ENCODE data around the gene CFL1. TPM values are rescaled to one million over a fixed set of nuclear protein-coding genes. Genes with fewer than 3 reads are reported as not detected.

The CFL1 gene
- total and polyA plus RNA-seq, 2 donors (not counting 1 experiment from before 2014, with no cell fraction given): 680 to 1,603 TPM

GRCh38 chr11:65896034-65896999 is 38.3 kb upstream of the CFL1 start:
- Histone ChIP-seq H3K9ac (ENCODE audit: insufficient read depth, low read length) (peak overlapping the region; percentile 45), H4K20me1 (ENCODE audit: control insufficient read depth, extremely low read depth, insufficient read depth, low read length) (no peaks in the 10 kb centered on the region)

GRCh38 chr11:65895482-65895981 is 37.6 kb upstream of the CFL1 start:
- H3K4me2 ChIP-seq (ENCODE audit: extremely low read depth, insufficient read depth, low read length): peak overlapping the region; percentile 48
- peaks cover 21% of the 10 kb centered on the region for H3K4me1 ChIP-seq (ENCODE audit: control insufficient read depth, extremely low read depth, insufficient read depth, low read length)
- H3K79me2 ChIP-seq (ENCODE audit: control insufficient read depth, insufficient read depth, low read length): peaks cover 93% of the 10 kb centered on the region
- no peaks in the 10 kb centered on the region for H3K27me3 ChIP-seq (ENCODE audit: control insufficient read depth, insufficient read depth, low read length)
- H2AFZ ChIP-seq (ENCODE audit: low read length): no peak overlapping the region
- TF ChIP-seq CTCF (conservative IDR thresholded peaks at IDR 0.05 in 1 of 2, IDR thresholded peaks at IDR 0.05 in 1 of 2; ENCODE audit: low read depth in 1 of 2, low read length in 2 of 2): no peak
- TF ChIP-seq EZH2 (IDR thresholded peaks at IDR 0.05; ENCODE audit: low read length, missing control alignments): no peak
- no peak overlapping the region for H3K9ac ChIP-seq (ENCODE audit: insufficient read depth, low read length)
- H3K4me3 ChIP-seq (replicated peaks in 1 of 4; ENCODE audit: control extremely low read depth in 1 of 4, insufficient read depth in 1 of 4, low read depth in 3 of 4, low read length in 4 of 4): peak overlapping the region in 1 of 4 experiments; percentile 82
- peaks cover 26% of the 10 kb centered on the region for H3K36me3 ChIP-seq (ENCODE audit: control insufficient read depth, insufficient read depth, low read length)
- peak overlapping the region; percentile 100 for H3K27ac ChIP-seq (ENCODE audit: insufficient read depth, low read length)
- H3K9me3 ChIP-seq (ENCODE audit: control insufficient read depth, insufficient read depth, low read depth, low read length): no peaks in the 10 kb centered on the region
- H4K20me1 ChIP-seq (ENCODE audit: control insufficient read depth, extremely low read depth, insufficient read depth, low read length): no peaks in the 10 kb centered on the region
- DNase-seq (ENCODE audit: low read depth in 2 of 2): no peak

More at GRCh38 chr11:65896034-65896999, 38.3 kb upstream of the CFL1 start:
- Histone ChIP-seq H3K4me2 (ENCODE audit: extremely low read depth, insufficient read depth, low read length) (peak overlapping the region; percentile 84), H2AFZ (ENCODE audit: low read length) (no peak overlapping the region), H3K36me3 (ENCODE audit: control insufficient read depth, insufficient read depth, low read length) (peaks cover 24% of the 10 kb centered on the region), H3K27me3 (ENCODE audit: control insufficient read depth, insufficient read depth, low read length) (no peaks in the 10 kb centered on the region), H3K79me2 (ENCODE audit: control insufficient read depth, insufficient read depth, low read length) (peaks cover 93% of the 10 kb centered on the region), H3K9me3 (ENCODE audit: control insufficient read depth, insufficient read depth, low read depth, low read length) (no peaks in the 10 kb centered on the region), H3K4me3 (replicated peaks in 1 of 4; ENCODE audit: control extremely low read depth in 1 of 4, insufficient read depth in 1 of 4, low read depth in 3 of 4, low read length in 4 of 4) (peak overlapping the region; percentile 14 to 96 (median 58)), H3K27ac (ENCODE audit: insufficient read depth, low read length) (peak overlapping the region; percentile 100), H3K4me1 (ENCODE audit: control insufficient read depth, extremely low read depth, insufficient read depth, low read length) (peaks cover 24% of the 10 kb centered on the region)
- DNase-seq (ENCODE audit: low read depth in 2 of 2): no peak
- TF ChIP-seq EZH2 (IDR thresholded peaks at IDR 0.05; ENCODE audit: low read length, missing control alignments) (no peak), CTCF (conservative IDR thresholded peaks at IDR 0.05 in 1 of 2, IDR thresholded peaks at IDR 0.05 in 1 of 2; ENCODE audit: low read depth in 1 of 2, low read length in 2 of 2) (no peak)

GRCh38 chr11:65894034-65894591 is 36.1 kb upstream of the CFL1 start:
- Histone ChIP-seq H3K79me2 (ENCODE audit: control insufficient read depth, insufficient read depth, low read length) (peaks cover 84% of the 10 kb centered on the region), H3K4me3 (replicated peaks in 1 of 4; ENCODE audit: control extremely low read depth in 1 of 4, insufficient read depth in 1 of 4, low read depth in 3 of 4, low read length in 4 of 4) (peak overlapping the region in 2 of 4 experiments; percentile 22 to 23), H3K27me3 (ENCODE audit: control insufficient read depth, insufficient read depth, low read length) (no peaks in the 10 kb centered on the region), H3K9ac (ENCODE audit: insufficient read depth, low read length) (peak overlapping the region; percentile 26), H3K4me1 (ENCODE audit: control insufficient read depth, extremely low read depth, insufficient read depth, low read length) (peaks cover 28% of the 10 kb centered on the region), H3K27ac (ENCODE audit: insufficient read depth, low read length) (peak overlapping the region; percentile 42), H4K20me1 (ENCODE audit: control insufficient read depth, extremely low read depth, insufficient read depth, low read length) (no peaks in the 10 kb centered on the region), H3K9me3 (ENCODE audit: control insufficient read depth, insufficient read depth, low read depth, low read length) (no peaks in the 10 kb centered on the region), H2AFZ (ENCODE audit: low read length) (no peak overlapping the region), H3K36me3 (ENCODE audit: control insufficient read depth, insufficient read depth, low read length) (peaks cover 26% of the 10 kb centered on the region), H3K4me2 (ENCODE audit: extremely low read depth, insufficient read depth, low read length) (peak overlapping the region; percentile 70)
- DNase-seq (ENCODE audit: low read depth in 2 of 2): no peak
- TF ChIP-seq EZH2 (IDR thresholded peaks at IDR 0.05; ENCODE audit: low read length, missing control alignments) (no peak), CTCF (conservative IDR thresholded peaks at IDR 0.05 in 1 of 2, IDR thresholded peaks at IDR 0.05 in 1 of 2; ENCODE audit: low read depth in 1 of 2, low read length in 2 of 2) (no peak)
